LNCAP (cell line): Measurements from ENCODE around the gene FCER2.

Experiments used
- CTCF ChIP-seq: fragments of 450-650 bp; IDR thresholded peaks from 2 replicates; pipeline ENCODE4 v1.5.1; 2017; ENCODE audit warnings: mild to moderate bottlenecking

FCER2 gene

GRCh38 chr19:7669641-7670040 lies 32.3 kb downstream of the FCER2 start:
- TF ChIP-seq CTCF = no peak

- no peak for TF ChIP-seq CTCF
These were observed 33.1 kb downstream of the FCER2 start, which contains the start of gene RETN for GRCh38 chr19:7668842-7669241. TSS of gene RETN (plus strand) at chr19:7669049. CDS start at chr19:7669327, 278 bp downstream.

GRCh38 chr19:7665076-7665475 lies 36.9 kb downstream of the FCER2 start:
- no peak for TF ChIP-seq CTCF

- TF ChIP-seq CTCF = no peak
These were observed 38.2 kb downstream of the FCER2 start for GRCh38 chr19:7663706-7664105.

- no peak for TF ChIP-seq CTCF
These were observed 39.3 kb downstream of the FCER2 start for GRCh38 chr19:7662657-7663056.

- TF ChIP-seq CTCF = no peak
These were observed 40.0 kb downstream of the FCER2 start for GRCh38 chr19:7661744-7662538.

GRCh38 chr19:7658219-7658686 lies 43.7 kb downstream of the FCER2 start:
- no peak for TF ChIP-seq CTCF
